SK-N-SH (cell line): ENCODE results near the gene POU6F2. TPM values are rescaled to one million over a fixed set of nuclear protein-coding genes. Genes with fewer than 3 reads are reported as not detected.
A peak's percentile ranks its signal among the peaks of the same experiment; 100 is the strongest.

Source experiments
- CTCF ChIA-PET: fragments of 300-600, 350-600 bp; formaldehyde crosslinking; extraction: SDS; loops from one replicate; lab custom pipeline; 2021; lab: Yijun Ruan, JAX
- POLR2A ChIA-PET: fragments of 350-600 bp; sonication (Branson Sonifier 250); formaldehyde crosslinking; extraction: SDS; loops from one replicate; lab custom pipeline; 2020; ENCODE audit warnings: antibody characterized with exemption, inconsistent platforms; lab: Yijun Ruan, JAX
- DNase-seq: peaks from one replicate; pipeline ENCODE4 v3.0.0; 2012
- H2AFZ ChIP-seq: fragments of 200-600 bp; sonication (generic); 2 replicates; pipeline ENCODE4 v1.8.1; 2016; ENCODE audit warnings: antibody characterized with exemption, mild to moderate bottlenecking, low read depth
- H3F3A ChIP-seq: fragments of 200-600 bp; sonication (generic); replicated peaks from 2 replicates; pipeline ENCODE3; 2016; ENCODE audit warnings: antibody characterized with exemption, mild to moderate bottlenecking; ENCODE audit not compliant: insufficient read depth
- H3K27ac ChIP-seq, 2 experiments: fragments of 200-500 bp in 1 of 2; fragments of 200-600 bp in 1 of 2; sonication (Bioruptor generic) in 1 of 2; sonication (generic), shearing (Covaris generic) in 1 of 2; 2 replicates each; pipeline versions ENCODE4 v1.5.1 to v1.6.1; 2014 to 2016; ENCODE audit warnings: low read depth in 2 of 2, inconsistent platforms in 1 of 2, low read length in 1 of 2, mild to moderate bottlenecking in 1 of 2, mixed read lengths in 1 of 2
- H3K27me3 ChIP-seq: fragments of 200-600 bp; sonication (generic), shearing (Covaris generic); 2 replicates; pipeline ENCODE4 v1.6.1; 2016; ENCODE audit warnings: mixed run types; ENCODE audit not compliant: insufficient read depth
- H3K36me3 ChIP-seq, 2 experiments: fragments of 200-500 bp in 1 of 2; fragments of 200-600 bp in 1 of 2; sonication (Bioruptor generic) in 1 of 2; sonication (generic) in 1 of 2; replicated peaks in 1 of 2; 2 replicates each; pipeline versions ENCODE3 to v1.5.1; 2014 to 2016; ENCODE audit warnings: low read length in 1 of 2, mild to moderate bottlenecking in 1 of 2; ENCODE audit not compliant: insufficient read depth in 2 of 2, control insufficient read depth in 1 of 2
- H3K4me1 ChIP-seq, 2 experiments: fragments of 200-500 bp in 1 of 2; fragments of 200-600 bp in 1 of 2; sonication (Bioruptor generic) in 1 of 2; sonication (generic), shearing (Covaris generic) in 1 of 2; 2 replicates each; pipeline versions ENCODE4 v1.5.1 to v1.6.1; 2014 to 2016; ENCODE audit warnings: low read depth in 1 of 2, low read length in 1 of 2, mixed run types in 1 of 2; ENCODE audit not compliant: insufficient read depth in 2 of 2, control insufficient read depth in 1 of 2
- H3K4me2 ChIP-seq: fragments of 200-600 bp; sonication (generic), shearing (Covaris generic); 2 replicates; pipeline ENCODE4 v1.6.1; 2017; ENCODE audit warnings: mixed run types
- H3K4me3 ChIP-seq, 2 experiments: fragments of 200-500 bp in 1 of 2; fragments of 200-600 bp in 1 of 2; sonication (Bioruptor generic) in 1 of 2; sonication (generic), shearing (Covaris generic) in 1 of 2; 2 replicates each; pipeline versions ENCODE4 v1.5.1 to v1.8.1; 2014 to 2016; ENCODE audit warnings: low read depth in 2 of 2, inconsistent platforms in 1 of 2, low read length in 1 of 2, mild to moderate bottlenecking in 1 of 2, mixed read lengths in 1 of 2, moderate library complexity in 1 of 2
- H3K79me2 ChIP-seq: fragments of 200-600 bp; sonication (generic); 2 replicates; pipeline ENCODE4 v1.8.1; 2017; ENCODE audit warnings: mild to moderate bottlenecking; ENCODE audit not compliant: insufficient read depth
- H3K9ac ChIP-seq: fragments of 200-600 bp; sonication (generic); 2 replicates; pipeline ENCODE4 v1.6.1; 2017; ENCODE audit warnings: mixed run types
- H3K9me2 ChIP-seq: fragments of 200-600 bp; sonication (generic); 2 replicates; pipeline ENCODE4 v1.6.1; 2017; ENCODE audit warnings: mixed run types
- H3K9me3 ChIP-seq: fragments of 200-600 bp; sonication (generic); 2 replicates; pipeline ENCODE4 v1.6.1; 2017; ENCODE audit warnings: mixed run types, mild to moderate bottlenecking, moderate library complexity
- H4K20me1 ChIP-seq: fragments of 200-600 bp; sonication (generic); 2 replicates; pipeline ENCODE4 v1.6.1; 2017; ENCODE audit warnings: mild to moderate bottlenecking, mixed run types; ENCODE audit not compliant: insufficient read depth
- FOXM1 ChIP-seq: IDR thresholded peaks from 2 replicates; pipeline ENCODE4 v1.4.0; 2012; ENCODE audit warnings: low read depth, mild to moderate bottlenecking
- GABPA ChIP-seq: IDR thresholded peaks from 2 replicates; pipeline ENCODE4 v1.4.0; 2012; ENCODE audit warnings: low read depth, mild to moderate bottlenecking
- GATA2 ChIP-seq: sonication (generic); formaldehyde crosslinking; IDR thresholded peaks from 2 replicates; pipeline ENCODE4 v1.5.0; 2020; ENCODE audit warnings: mild to moderate bottlenecking, missing genetic modification reagents
- MXI1 ChIP-seq: IDR thresholded peaks from 2 replicates; pipeline ENCODE4 v1.6.1; 2012; ENCODE audit warnings: mild to moderate bottlenecking, low read depth, low read length, improper control_type of control experiment
- RAD21 ChIP-seq: IDR thresholded peaks from 2 replicates; pipeline ENCODE4 v1.6.1; 2012; ENCODE audit warnings: mild to moderate bottlenecking, low read length
- RCOR1 ChIP-seq: fragments of 150-350 bp; IDR thresholded peaks from 2 replicates; pipeline ENCODE4 v1.6.1; 2017; ENCODE audit warnings: antibody characterized with exemption, low read length
- RFX5 ChIP-seq: IDR thresholded peaks from 2 replicates; pipeline ENCODE4 v1.6.1; 2012; ENCODE audit warnings: mild to moderate bottlenecking, improper control_type of control experiment, low read length
- TAF1 ChIP-seq: IDR thresholded peaks from 2 replicates; pipeline ENCODE4 v1.6.1; 2012; ENCODE audit warnings: low read depth, mild to moderate bottlenecking, low read length, moderate library complexity, borderline replicate concordance
- USF2 ChIP-seq: fragments of 150-350 bp; IDR thresholded peaks from 2 replicates; pipeline ENCODE4 v1.6.1; 2017; ENCODE audit warnings: antibody characterized with exemption, low read length, low read depth, borderline replicate concordance
- WGBS: methylation state at CpG from one replicate; pipeline ENCODE4 v1.1.6; 2017; ENCODE audit warnings: low lambda C conversion rate; 5-methylcytosine and 5-hydroxymethylcytosine counted together
- polyA plus RNA-seq, 3 experiments: library from polyadenylated mRNA; depleted of rRNA; stranded (reverse); fragments of >200 nt; gene quantifications; 2 replicates each; pipeline ENCODE4 v1.2.3, GENCODE V29; 2012
- TF ChIP-seq, protein P1 (sequence below): fragments of 150-350 bp; IDR thresholded peaks from 2 replicates; pipeline ENCODE4 v1.6.1; 2016; ENCODE audit warnings: mild to moderate bottlenecking, low read depth, low read length
- TF ChIP-seq, protein P2 (sequence below): IDR thresholded peaks from 2 replicates; pipeline ENCODE4 v1.4.0; 2012; ENCODE audit warnings: low read depth, borderline replicate concordance
- TF ChIP-seq, protein P3 (sequence below): IDR thresholded peaks from 2 replicates; pipeline ENCODE4 v1.6.1; 2012; ENCODE audit warnings: mild to moderate bottlenecking, low read depth, low read length, moderate library complexity

Gene POU6F2
- polyA plus RNA-seq, 1 of the 3 experiments (the other 2 are of a cell fraction), result under 0.01 TPM

DNA sequence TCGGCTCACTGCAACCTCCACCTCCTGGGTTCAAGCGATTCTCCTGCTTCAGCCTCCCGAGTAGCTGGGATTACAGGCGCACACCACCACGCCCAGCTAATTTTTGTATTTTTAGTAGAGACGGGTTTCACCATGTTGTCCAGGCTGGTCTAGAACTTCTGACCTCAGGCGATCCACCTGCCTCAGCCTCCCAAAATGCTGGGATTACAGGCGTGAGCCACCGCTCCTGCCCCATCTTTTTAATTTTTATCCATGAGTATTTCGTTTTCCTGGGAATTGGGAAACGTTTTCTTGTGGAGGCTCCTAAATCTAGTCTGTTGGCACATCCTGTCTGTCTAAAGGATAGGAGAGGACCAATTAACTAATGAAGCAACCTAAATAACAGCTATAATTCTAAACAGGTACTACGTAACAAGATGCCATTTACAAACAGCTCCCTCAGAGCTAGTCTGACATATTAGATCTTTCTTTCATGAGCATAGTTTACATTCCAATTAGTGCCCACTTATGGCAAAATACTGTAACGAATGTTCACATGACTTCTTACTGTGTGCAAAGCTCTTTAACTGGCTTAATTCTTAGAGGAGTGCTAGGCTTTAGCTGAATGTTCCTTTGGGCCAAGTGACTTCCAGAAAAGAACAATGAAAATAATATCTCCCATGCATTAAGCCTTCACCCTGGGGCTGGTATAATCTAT, 437.5 kb downstream of the POU6F2 start:
- Histone ChIP-seq H3K4me2 (peak overlapping the region; percentile 85; the same call in 1 of the 2 replicates), H3K4me3 (peak overlapping the region in 1 of 2 experiments; percentile 65; a peak in 2 of 4 replicates), H3K79me2 (no peaks in the 10 kb centered on the region), H4K20me1 (no peaks in the 10 kb centered on the region), H3F3A (peaks cover 4% of the 10 kb centered on the region), H3K27ac (no peak overlapping the region), H2AFZ (no peak overlapping the region), H3K27me3 (peaks cover 42% of the 10 kb centered on the region; the same call in 1 of the 2 replicates), H3K36me3 (no peaks in the 10 kb centered on the region), H3K4me1 (peaks cover 0 to 7% of the 10 kb centered on the region in 2 experiments; a peak in 1 of 4 replicates), H3K9me3 (no peaks in the 10 kb centered on the region), H3K9ac (no peak overlapping the region), H3K9me2 (no peaks in the 10 kb centered on the region)
- POLR2A ChIA-PET, result no interaction called here
- 58% methylated on average over 13 of the region's 13 CpGs for WGBS
- CTCF ChIA-PET, result interaction anchor here (0.5 to 1.3 kb wide), 4 partner anchors 18 to 749 kb away, joined by 3 to 4 read pairs (median 3); no protein-coding TSS in a partner anchor
- no peak for DNase-seq
- TF ChIP-seq, protein P1, sequence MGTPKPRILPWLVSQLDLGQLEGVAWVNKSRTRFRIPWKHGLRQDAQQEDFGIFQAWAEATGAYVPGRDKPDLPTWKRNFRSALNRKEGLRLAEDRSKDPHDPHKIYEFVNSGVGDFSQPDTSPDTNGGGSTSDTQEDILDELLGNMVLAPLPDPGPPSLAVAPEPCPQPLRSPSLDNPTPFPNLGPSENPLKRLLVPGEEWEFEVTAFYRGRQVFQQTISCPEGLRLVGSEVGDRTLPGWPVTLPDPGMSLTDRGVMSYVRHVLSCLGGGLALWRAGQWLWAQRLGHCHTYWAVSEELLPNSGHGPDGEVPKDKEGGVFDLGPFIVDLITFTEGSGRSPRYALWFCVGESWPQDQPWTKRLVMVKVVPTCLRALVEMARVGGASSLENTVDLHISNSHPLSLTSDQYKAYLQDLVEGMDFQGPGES, result no peak
- TF ChIP-seq, protein P2, sequence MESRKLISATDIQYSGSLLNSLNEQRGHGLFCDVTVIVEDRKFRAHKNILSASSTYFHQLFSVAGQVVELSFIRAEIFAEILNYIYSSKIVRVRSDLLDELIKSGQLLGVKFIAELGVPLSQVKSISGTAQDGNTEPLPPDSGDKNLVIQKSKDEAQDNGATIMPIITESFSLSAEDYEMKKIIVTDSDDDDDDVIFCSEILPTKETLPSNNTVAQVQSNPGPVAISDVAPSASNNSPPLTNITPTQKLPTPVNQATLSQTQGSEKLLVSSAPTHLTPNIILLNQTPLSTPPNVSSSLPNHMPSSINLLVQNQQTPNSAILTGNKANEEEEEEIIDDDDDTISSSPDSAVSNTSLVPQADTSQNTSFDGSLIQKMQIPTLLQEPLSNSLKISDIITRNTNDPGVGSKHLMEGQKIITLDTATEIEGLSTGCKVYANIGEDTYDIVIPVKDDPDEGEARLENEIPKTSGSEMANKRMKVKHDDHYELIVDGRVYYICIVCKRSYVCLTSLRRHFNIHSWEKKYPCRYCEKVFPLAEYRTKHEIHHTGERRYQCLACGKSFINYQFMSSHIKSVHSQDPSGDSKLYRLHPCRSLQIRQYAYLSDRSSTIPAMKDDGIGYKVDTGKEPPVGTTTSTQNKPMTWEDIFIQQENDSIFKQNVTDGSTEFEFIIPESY, result no peak
- no peak for TF ChIP-seq GABPA
- no peak for TF ChIP-seq RFX5
- no peak for TF ChIP-seq USF2
- TF ChIP-seq RCOR1, result no peak
- no peak for TF ChIP-seq FOXM1
- no peak for TF ChIP-seq TAF1
- TF ChIP-seq, protein P3, sequence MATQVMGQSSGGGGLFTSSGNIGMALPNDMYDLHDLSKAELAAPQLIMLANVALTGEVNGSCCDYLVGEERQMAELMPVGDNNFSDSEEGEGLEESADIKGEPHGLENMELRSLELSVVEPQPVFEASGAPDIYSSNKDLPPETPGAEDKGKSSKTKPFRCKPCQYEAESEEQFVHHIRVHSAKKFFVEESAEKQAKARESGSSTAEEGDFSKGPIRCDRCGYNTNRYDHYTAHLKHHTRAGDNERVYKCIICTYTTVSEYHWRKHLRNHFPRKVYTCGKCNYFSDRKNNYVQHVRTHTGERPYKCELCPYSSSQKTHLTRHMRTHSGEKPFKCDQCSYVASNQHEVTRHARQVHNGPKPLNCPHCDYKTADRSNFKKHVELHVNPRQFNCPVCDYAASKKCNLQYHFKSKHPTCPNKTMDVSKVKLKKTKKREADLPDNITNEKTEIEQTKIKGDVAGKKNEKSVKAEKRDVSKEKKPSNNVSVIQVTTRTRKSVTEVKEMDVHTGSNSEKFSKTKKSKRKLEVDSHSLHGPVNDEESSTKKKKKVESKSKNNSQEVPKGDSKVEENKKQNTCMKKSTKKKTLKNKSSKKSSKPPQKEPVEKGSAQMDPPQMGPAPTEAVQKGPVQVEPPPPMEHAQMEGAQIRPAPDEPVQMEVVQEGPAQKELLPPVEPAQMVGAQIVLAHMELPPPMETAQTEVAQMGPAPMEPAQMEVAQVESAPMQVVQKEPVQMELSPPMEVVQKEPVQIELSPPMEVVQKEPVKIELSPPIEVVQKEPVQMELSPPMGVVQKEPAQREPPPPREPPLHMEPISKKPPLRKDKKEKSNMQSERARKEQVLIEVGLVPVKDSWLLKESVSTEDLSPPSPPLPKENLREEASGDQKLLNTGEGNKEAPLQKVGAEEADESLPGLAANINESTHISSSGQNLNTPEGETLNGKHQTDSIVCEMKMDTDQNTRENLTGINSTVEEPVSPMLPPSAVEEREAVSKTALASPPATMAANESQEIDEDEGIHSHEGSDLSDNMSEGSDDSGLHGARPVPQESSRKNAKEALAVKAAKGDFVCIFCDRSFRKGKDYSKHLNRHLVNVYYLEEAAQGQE, result no peak
- TF ChIP-seq RAD21, result no peak
- TF ChIP-seq MXI1, result no peak
- no peak for TF ChIP-seq GATA2
